Loucy (cell line): Measurements from ENCODE around the gene LPP.

ENCODE experiments used
- EZH2phosphoT487 ChIP-seq: fragments of 200-600 bp; IDR thresholded peaks from 2 replicates; pipeline ENCODE4 v1.6.1; 2018; ENCODE audit warnings: antibody characterized with exemption, mild to moderate bottlenecking, moderate library complexity, borderline replicate concordance
- TF ChIP-seq, protein P1 (sequence below): fragments of 200-600 bp; sonication (generic); conservative IDR thresholded peaks from 2 replicates; pipeline ENCODE4 v1.5.1; 2014; ENCODE audit warnings: mild to moderate bottlenecking, antibody characterized with exemption, low read length

DNA sequence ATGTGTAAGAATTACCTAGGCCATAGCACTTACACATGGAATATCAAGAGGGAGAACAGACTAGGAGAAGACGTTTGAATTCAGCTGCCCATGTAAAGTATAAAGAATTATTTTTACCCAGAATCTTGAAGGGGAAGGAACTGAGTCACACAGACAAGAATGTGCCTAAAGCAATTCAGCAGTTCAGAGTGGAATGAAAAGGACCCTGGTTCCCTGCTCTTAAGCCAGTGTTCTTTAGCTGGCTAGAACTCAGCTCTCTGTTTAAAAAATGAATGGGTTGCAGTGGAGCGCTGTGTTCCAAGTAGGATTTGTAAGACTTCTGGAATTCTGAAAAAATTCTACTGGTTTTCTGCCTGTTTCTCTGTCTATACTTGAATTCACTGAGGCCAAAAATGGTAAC, 440.2 kb downstream of the LPP start:
- TF ChIP-seq, protein P1, sequence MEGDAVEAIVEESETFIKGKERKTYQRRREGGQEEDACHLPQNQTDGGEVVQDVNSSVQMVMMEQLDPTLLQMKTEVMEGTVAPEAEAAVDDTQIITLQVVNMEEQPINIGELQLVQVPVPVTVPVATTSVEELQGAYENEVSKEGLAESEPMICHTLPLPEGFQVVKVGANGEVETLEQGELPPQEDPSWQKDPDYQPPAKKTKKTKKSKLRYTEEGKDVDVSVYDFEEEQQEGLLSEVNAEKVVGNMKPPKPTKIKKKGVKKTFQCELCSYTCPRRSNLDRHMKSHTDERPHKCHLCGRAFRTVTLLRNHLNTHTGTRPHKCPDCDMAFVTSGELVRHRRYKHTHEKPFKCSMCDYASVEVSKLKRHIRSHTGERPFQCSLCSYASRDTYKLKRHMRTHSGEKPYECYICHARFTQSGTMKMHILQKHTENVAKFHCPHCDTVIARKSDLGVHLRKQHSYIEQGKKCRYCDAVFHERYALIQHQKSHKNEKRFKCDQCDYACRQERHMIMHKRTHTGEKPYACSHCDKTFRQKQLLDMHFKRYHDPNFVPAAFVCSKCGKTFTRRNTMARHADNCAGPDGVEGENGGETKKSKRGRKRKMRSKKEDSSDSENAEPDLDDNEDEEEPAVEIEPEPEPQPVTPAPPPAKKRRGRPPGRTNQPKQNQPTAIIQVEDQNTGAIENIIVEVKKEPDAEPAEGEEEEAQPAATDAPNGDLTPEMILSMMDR, result no peak
- TF ChIP-seq EZH2phosphoT487, result no peak
